Articular chondrocyte of knee joint (primary cell): ENCODE results near the gene NCDN. TPM values are rescaled to one million over a fixed set of nuclear protein-coding genes. Genes with fewer than 3 reads are reported as not detected.

Experiments
- total RNA-seq: library from RNA; depleted of rRNA; stranded (reverse); fragments of >200 nt; gene quantifications from 2 replicates; pipeline ENCODE4 v1.2.3, GENCODE V29; 2012

Gene NCDN, protein sequence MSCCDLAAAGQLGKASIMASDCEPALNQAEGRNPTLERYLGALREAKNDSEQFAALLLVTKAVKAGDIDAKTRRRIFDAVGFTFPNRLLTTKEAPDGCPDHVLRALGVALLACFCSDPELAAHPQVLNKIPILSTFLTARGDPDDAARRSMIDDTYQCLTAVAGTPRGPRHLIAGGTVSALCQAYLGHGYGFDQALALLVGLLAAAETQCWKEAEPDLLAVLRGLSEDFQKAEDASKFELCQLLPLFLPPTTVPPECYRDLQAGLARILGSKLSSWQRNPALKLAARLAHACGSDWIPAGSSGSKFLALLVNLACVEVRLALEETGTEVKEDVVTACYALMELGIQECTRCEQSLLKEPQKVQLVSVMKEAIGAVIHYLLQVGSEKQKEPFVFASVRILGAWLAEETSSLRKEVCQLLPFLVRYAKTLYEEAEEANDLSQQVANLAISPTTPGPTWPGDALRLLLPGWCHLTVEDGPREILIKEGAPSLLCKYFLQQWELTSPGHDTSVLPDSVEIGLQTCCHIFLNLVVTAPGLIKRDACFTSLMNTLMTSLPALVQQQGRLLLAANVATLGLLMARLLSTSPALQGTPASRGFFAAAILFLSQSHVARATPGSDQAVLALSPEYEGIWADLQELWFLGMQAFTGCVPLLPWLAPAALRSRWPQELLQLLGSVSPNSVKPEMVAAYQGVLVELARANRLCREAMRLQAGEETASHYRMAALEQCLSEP
- 20.6 and 24.5 TPM in 2 replicates for total RNA-seq

DNA sequence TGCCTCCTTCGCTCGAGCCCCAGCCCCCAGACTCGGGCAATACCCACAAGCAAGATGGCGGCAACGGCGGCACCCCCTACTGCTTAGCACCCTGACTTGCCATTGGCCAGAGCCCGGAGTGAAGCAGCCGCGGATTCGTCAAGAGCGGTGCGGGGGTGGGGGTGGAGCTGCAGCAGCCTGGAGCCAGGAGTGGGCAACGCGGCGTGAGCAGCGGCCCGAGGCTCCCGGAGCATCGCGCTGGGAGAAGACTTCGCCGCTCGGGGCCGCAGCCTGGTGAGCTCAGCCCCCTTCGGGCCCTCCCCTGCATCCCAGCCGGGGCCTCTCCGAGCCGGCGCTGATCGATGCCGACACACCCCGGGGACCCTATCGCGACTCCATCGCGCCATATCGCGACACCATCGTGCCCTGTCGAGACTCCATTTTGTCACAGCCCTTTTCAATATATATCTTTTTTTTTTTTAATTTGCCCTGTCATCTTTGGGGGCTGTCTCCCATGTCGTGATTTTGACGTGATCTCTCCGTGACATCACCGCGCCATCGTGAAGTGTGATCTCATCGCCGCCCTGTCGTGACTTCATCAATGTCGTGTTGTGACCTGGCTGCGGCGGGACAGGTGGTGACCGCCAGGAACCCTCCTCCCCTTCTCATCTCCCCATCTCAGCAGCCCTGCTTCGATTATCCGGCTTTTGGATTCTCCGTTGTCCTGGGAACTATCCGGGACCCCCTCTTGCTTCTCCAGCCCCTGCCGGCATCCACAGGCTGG lies at the start of gene NCDN:
TSS of gene NCDN (plus strand) at position 189 of the 763 bp plus-strand sequence. CDS start at position 581, 392 bp downstream.

DNA sequence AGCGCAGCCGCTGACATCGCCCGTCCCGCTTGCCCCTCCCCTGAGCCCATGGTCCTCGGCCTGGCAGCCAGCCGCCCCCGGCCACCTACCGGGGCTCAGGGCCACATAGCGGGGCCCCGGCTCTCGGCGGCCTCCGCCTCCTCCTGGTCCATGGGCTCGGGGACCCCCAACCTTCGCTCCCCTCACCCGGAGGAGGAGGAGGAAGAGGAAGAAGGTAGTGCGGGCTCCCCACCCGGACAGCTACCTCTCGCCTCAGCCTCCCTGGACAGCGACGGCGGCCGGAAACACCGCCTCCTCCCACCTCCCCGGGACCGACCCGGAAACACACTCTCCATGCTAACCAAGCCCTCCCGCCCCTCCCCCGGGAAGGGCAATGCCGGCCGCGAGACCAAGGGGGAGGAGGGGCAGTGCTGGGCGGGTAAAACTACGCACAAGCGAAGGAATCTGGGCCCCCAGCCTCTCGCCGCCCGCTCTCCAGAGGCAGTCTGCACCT lies 435 bp upstream of the NCDN start, which contains the start of gene KIAA0319L:
TSS of gene KIAA0319L (minus strand) at position 286 of the 493 bp plus-strand sequence. CDS start 2,912 bp downstream, outside the sequence.

GRCh38 chr1:35573198-35574124 lies 15.9 kb downstream of the NCDN start, which contains the start of gene TFAP2E:
Gene TFAP2E, plus strand, starts transcription at chr1:35573314. Its CDS starts 264 bp downstream, at chr1:35573578.

Other genes starting within 250 kb of the NCDN start
- gene KIAA0319L, start 396 bp upstream of the NCDN start, total RNA-seq: 49.8 and 61.2 TPM in 2 replicates
- 0.54 and 0.65 TPM in 2 replicates for gene TFAP2E, start 15.5 kb downstream of the NCDN start, total RNA-seq
- 21.7 and 22.3 TPM in 2 replicates for gene PSMB2, start 83.7 kb downstream of the NCDN start, total RNA-seq
- 17.0 and 19.0 TPM in 2 replicates for gene C1orf216, start 161.1 kb downstream of the NCDN start, total RNA-seq
- 5.1 and 8.5 TPM in 2 replicates for gene CLSPN, start 212.2 kb downstream of the NCDN start, total RNA-seq